ENCODE data around the gene SEMG2.

Gene SEMG2

GRCh38 chr20:45229264-45230056 lies 8.3 kb downstream of the SEMG2 start:
- DNase-seq (ENCODE audit: low read depth): no peak
- peak; percentile 62 for TF ChIP-seq CTCF (conservative IDR thresholded peaks at IDR 0.05; ENCODE audit: low read depth, low read length)
- no peak overlapping the region for H3K4me3 ChIP-seq (ENCODE audit: low read length)

- no peak for DNase-seq (ENCODE audit: low read depth)
- no peak for TF ChIP-seq CTCF (conservative IDR thresholded peaks at IDR 0.05; ENCODE audit: low read depth, low read length)
- no peak overlapping the region for H3K4me3 ChIP-seq (ENCODE audit: low read length)
Observed at GRCh38 chr20:45230631-45231030, 9.5 kb downstream of the SEMG2 start.

- no peak overlapping the region for H3K4me3 ChIP-seq (ENCODE audit: low read length)
- peak; percentile 45 for TF ChIP-seq CTCF (conservative IDR thresholded peaks at IDR 0.05; ENCODE audit: low read depth, low read length)
- DNase-seq (ENCODE audit: low read depth): no peak
Observed at GRCh38 chr20:45235995-45236394, 14.8 kb downstream of the SEMG2 start.

GRCh38 chr20:45238139-45238538 lies 17.0 kb downstream of the SEMG2 start:
- no peak for DNase-seq (ENCODE audit: low read depth)
- no peak overlapping the region for H3K4me3 ChIP-seq (ENCODE audit: low read length)
- no peak for TF ChIP-seq CTCF (conservative IDR thresholded peaks at IDR 0.05; ENCODE audit: low read depth, low read length)

- no peak for DNase-seq (ENCODE audit: low read depth)
Observed at GRCh38 chr20:45246109-45246508, 24.9 kb downstream of the SEMG2 start.

GRCh38 chr20:45247865-45248264 lies 26.7 kb downstream of the SEMG2 start:
- no peak for DNase-seq (ENCODE audit: low read depth)
- TF ChIP-seq CTCF (conservative IDR thresholded peaks at IDR 0.05; ENCODE audit: low read depth, low read length): no peak
- H3K4me3 ChIP-seq (ENCODE audit: low read length): no peak overlapping the region

More at GRCh38 chr20:45246109-45246508, 24.9 kb downstream of the SEMG2 start:
- no peak for TF ChIP-seq CTCF (conservative IDR thresholded peaks at IDR 0.05; ENCODE audit: low read depth, low read length)
- H3K4me3 ChIP-seq (ENCODE audit: low read length): no peak overlapping the region

- no peak for DNase-seq (ENCODE audit: low read depth)
- H3K4me3 ChIP-seq (ENCODE audit: low read length): no peak overlapping the region
- no peak for TF ChIP-seq CTCF (conservative IDR thresholded peaks at IDR 0.05; ENCODE audit: low read depth, low read length)
Observed at GRCh38 chr20:45248609-45249008, 27.4 kb downstream of the SEMG2 start.
